ENCODE results near the gene PLPP2. TPM values are rescaled to one million over a fixed set of nuclear protein-coding genes. Genes with fewer than 3 reads are reported as not detected.

Gene PLPP2
- total RNA-seq, 1 donor from 2014 or later = 26.2 TPM

- H3K27ac Mint-ChIP-seq (ENCODE audit: unreplicated experiment) = no peak overlapping the region
- no peak for DNase-seq (ENCODE audit: low spot score)
- H3K36me3 Mint-ChIP-seq (ENCODE audit: low read depth, unreplicated experiment) = peaks cover 37% of the 10 kb centered on the region
- peaks cover 4% of the 10 kb centered on the region for H3K9me3 Mint-ChIP-seq (ENCODE audit: unreplicated experiment)
- TF ChIP-seq CTCF (IDR thresholded peaks at IDR 0.05; ENCODE audit: unreplicated experiment) = no peak
- H3K4me1 Mint-ChIP-seq (ENCODE audit: unreplicated experiment) = peaks cover 12% of the 10 kb centered on the region
- H3K4me3 Mint-ChIP-seq (ENCODE audit: unreplicated experiment) = no peak overlapping the region
- H3K27me3 Mint-ChIP-seq (ENCODE audit: unreplicated experiment) = peaks cover 2% of the 10 kb centered on the region
Measured at GRCh38 chr19:313169-313987, 22.2 kb upstream of the PLPP2 start.

DNA sequence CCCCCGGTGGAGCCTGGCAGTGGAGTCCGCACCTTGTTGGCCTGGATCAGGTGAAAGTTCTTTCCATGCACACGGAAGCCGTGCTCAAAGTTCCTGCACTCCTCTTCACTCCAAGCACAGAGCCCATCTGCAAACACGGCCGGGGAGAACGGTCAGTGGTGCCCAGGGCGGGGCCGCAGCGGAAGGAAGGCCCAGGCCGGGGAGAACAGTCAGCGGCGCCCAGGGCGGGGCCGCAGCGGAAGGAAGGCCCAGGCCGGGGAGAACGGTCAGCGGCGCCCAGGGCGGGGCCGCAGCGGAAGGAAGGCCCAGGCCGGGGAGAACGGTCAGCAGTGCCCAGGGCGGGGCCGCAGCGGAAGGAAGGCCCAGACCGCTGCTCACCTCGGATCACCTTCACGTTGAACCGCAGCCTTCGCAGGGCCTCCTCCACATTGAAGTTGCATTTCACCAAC lies 20.6 kb upstream of the PLPP2 start:
- H3K4me3 Mint-ChIP-seq (ENCODE audit: unreplicated experiment) = no peak overlapping the region
- no peak for DNase-seq (ENCODE audit: low spot score)
- H3K27ac Mint-ChIP-seq (ENCODE audit: unreplicated experiment) = no peak overlapping the region
- peaks cover 2% of the 10 kb centered on the region for H3K27me3 Mint-ChIP-seq (ENCODE audit: unreplicated experiment)
- no peak for TF ChIP-seq CTCF (IDR thresholded peaks at IDR 0.05; ENCODE audit: unreplicated experiment)
- H3K9me3 Mint-ChIP-seq (ENCODE audit: unreplicated experiment) = peaks cover 4% of the 10 kb centered on the region
- peaks cover 28% of the 10 kb centered on the region for H3K36me3 Mint-ChIP-seq (ENCODE audit: low read depth, unreplicated experiment)
- peaks cover 10% of the 10 kb centered on the region for H3K4me1 Mint-ChIP-seq (ENCODE audit: unreplicated experiment)

DNA sequence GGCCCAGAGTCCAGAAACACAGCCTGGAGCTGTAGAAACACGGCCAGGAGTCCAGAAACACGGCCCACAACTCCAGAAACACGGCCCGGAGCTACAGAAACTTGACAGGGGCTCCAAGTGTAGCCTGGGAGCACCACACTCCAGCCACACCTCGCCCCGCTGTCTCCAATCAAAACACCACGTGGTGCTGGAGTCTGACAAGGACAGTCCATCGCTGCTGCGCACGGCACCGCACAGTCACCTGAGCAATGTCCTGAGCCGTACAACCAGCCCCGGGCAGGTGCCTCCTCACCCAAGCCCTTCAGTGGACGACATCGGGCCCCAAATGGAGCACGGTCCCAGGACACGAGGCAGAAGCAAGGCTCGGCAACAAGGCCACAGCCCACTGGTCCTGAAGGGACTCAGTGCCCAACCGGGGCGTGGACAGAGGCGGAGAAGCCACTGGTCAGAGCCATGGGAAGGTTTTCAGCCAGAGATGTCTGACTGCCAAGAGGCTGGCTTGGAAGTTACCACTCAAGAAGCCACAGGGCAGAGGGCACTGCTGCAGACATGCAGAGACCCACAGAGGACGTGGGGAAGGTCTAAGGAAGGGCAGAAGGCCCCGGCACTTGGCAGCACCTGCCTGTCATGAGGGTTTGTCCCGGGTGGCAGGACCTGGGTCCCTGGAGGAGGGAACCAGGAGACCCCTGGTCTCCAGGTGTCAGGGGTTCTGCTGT lies 19.7 kb upstream of the PLPP2 start:
- no peak overlapping the region for H3K27ac Mint-ChIP-seq (ENCODE audit: unreplicated experiment)
- peaks cover 2% of the 10 kb centered on the region for H3K27me3 Mint-ChIP-seq (ENCODE audit: unreplicated experiment)
- TF ChIP-seq CTCF (IDR thresholded peaks at IDR 0.05; ENCODE audit: unreplicated experiment) = no peak
- H3K9me3 Mint-ChIP-seq (ENCODE audit: unreplicated experiment) = peaks cover 4% of the 10 kb centered on the region
- peaks cover 10% of the 10 kb centered on the region for H3K4me1 Mint-ChIP-seq (ENCODE audit: unreplicated experiment)
- peaks cover 28% of the 10 kb centered on the region for H3K36me3 Mint-ChIP-seq (ENCODE audit: low read depth, unreplicated experiment)
- DNase-seq (ENCODE audit: low spot score) = no peak
- H3K4me3 Mint-ChIP-seq (ENCODE audit: unreplicated experiment) = peak overlapping the region; percentile 25

- Mint-ChIP-seq H3K4me3 (ENCODE audit: unreplicated experiment) (no peak overlapping the region), H3K27ac (ENCODE audit: unreplicated experiment) (peak overlapping the region; percentile 13), H3K4me1 (ENCODE audit: unreplicated experiment) (peaks cover 4% of the 10 kb centered on the region), H3K27me3 (ENCODE audit: unreplicated experiment) (peaks cover 2% of the 10 kb centered on the region), H3K36me3 (ENCODE audit: low read depth, unreplicated experiment) (peaks cover 26% of the 10 kb centered on the region), H3K9me3 (ENCODE audit: unreplicated experiment) (no peaks in the 10 kb centered on the region)
- DNase-seq (ENCODE audit: low spot score) = no peak
- TF ChIP-seq CTCF (IDR thresholded peaks at IDR 0.05; ENCODE audit: unreplicated experiment) = no peak
Measured at GRCh38 chr19:310141-310651, 19.0 kb upstream of the PLPP2 start.

Data from endothelial cell (in vitro differentiated cells).